HepG2 (cell line): ENCODE measurements around the gene GNAI2. TPM values are rescaled to one million over a fixed set of nuclear protein-coding genes. Genes with fewer than 3 reads are reported as not detected.
A peak's percentile ranks its signal among the peaks of the same experiment; 100 is the strongest.

Experiments
- ASH2L ChIP-seq: fragments of 300-600, 200-600 bp; sonication (generic); IDR thresholded peaks from 2 replicates; pipeline ENCODE4 v1.7.0; 2017; ENCODE audit warnings: low read depth, mild to moderate bottlenecking, moderate library complexity, mixed read lengths, low read length; ENCODE audit not compliant: insufficient read length
- CCAR2 ChIP-seq: fragments of 200-400 bp; formaldehyde crosslinking; optimal IDR thresholded peaks from 2 replicates; pipeline ENCODE3; 2018; ENCODE audit warnings: low read depth, mild to moderate bottlenecking, low read length, moderate library complexity
- FOSL1 ChIP-seq: sonication (generic); formaldehyde crosslinking; IDR thresholded peaks from 2 replicates; pipeline ENCODE4 v1.9.0; 2021; ENCODE audit warnings: missing genetic modification reagents, borderline replicate concordance
- KDM4B ChIP-seq: sonication (generic); formaldehyde crosslinking; IDR thresholded peaks from 2 replicates; pipeline ENCODE4 v1.4.0; 2020; ENCODE audit warnings: missing genetic modification reagents
- MBD4 ChIP-seq: IDR thresholded peaks from 2 replicates; pipeline ENCODE4 v1.6.1; 2012; ENCODE audit warnings: low read length, inconsistent platforms, borderline replicate concordance
- MLLT10 ChIP-seq: sonication (generic); formaldehyde crosslinking; IDR thresholded peaks from 2 replicates; pipeline ENCODE4 v1.4.0; 2020; ENCODE audit warnings: missing genetic modification reagents
- NFE2 ChIP-seq: sonication (generic); formaldehyde crosslinking; IDR thresholded peaks from 2 replicates; pipeline ENCODE4 v1.4.0; 2020; ENCODE audit warnings: missing genetic modification reagents
- RFX1 ChIP-seq: fragments of 450-650 bp; IDR thresholded peaks from 2 replicates; pipeline ENCODE4 v1.6.1; 2017
- SP4 ChIP-seq: sonication (generic); formaldehyde crosslinking; IDR thresholded peaks from 2 replicates; pipeline ENCODE4 v1.8.1; 2023; ENCODE audit warnings: mild to moderate bottlenecking, missing genetic modification reagents
- SSRP1 ChIP-seq: IDR thresholded peaks from 2 replicates; pipeline ENCODE4 v1.6.1; 2016; ENCODE audit warnings: control low read depth
- TBX2 ChIP-seq: sonication (generic); formaldehyde crosslinking; IDR thresholded peaks from 2 replicates; pipeline ENCODE4 v1.5.0; 2020; ENCODE audit warnings: missing genetic modification reagents, mild to moderate bottlenecking, borderline replicate concordance
- TFDP1 ChIP-seq: IDR thresholded peaks from 2 replicates; pipeline ENCODE4 v1.6.1; 2016; ENCODE audit warnings: missing compliant biosample characterization, missing genetic modification reagents, borderline replicate concordance
- ZFP91 ChIP-seq: sonication (generic); formaldehyde crosslinking; IDR thresholded peaks from 2 replicates; pipeline ENCODE4 v1.9.0; 2022; ENCODE audit warnings: missing genetic modification reagents, mild to moderate bottlenecking, borderline replicate concordance
- ZKSCAN8 ChIP-seq: IDR thresholded peaks from 2 replicates; pipeline ENCODE4 v1.6.1; 2016; ENCODE audit warnings: borderline replicate concordance, missing genetic modification reagents, missing compliant biosample characterization
- ZNF17 ChIP-seq: sonication (generic); formaldehyde crosslinking; IDR thresholded peaks from 2 replicates; pipeline ENCODE4 v1.5.0; 2020; ENCODE audit warnings: mild to moderate bottlenecking, missing genetic modification reagents
- ZNF20 ChIP-seq: sonication (generic); formaldehyde crosslinking; IDR thresholded peaks from 2 replicates; pipeline ENCODE4 v1.4.0; 2020; ENCODE audit warnings: mild to moderate bottlenecking, moderate library complexity, missing genetic modification reagents
- ZNF550 ChIP-seq: sonication (generic); formaldehyde crosslinking; IDR thresholded peaks from 2 replicates; pipeline ENCODE4 v1.4.0; 2020; ENCODE audit warnings: mild to moderate bottlenecking, missing genetic modification reagents, borderline replicate concordance
- ZNF839 ChIP-seq: sonication (generic); formaldehyde crosslinking; IDR thresholded peaks from 2 replicates; pipeline ENCODE4 v1.4.0; 2020; ENCODE audit warnings: missing genetic modification reagents, mild to moderate bottlenecking, borderline replicate concordance
- ZSCAN30 ChIP-seq: sonication (generic); formaldehyde crosslinking; IDR thresholded peaks from 2 replicates; pipeline ENCODE4 v1.5.0; 2020; ENCODE audit warnings: mild to moderate bottlenecking, missing genetic modification reagents
- polyA plus RNA-seq, 8 experiments: library from polyadenylated mRNA; depleted of rRNA in 3 of 8; stranded (reverse) in 7 of 8; unstranded in 1 of 8; fragments of >200 nt; fragmentation: Illumina TruSeq in 4 of 8; extraction: Trizol in 4 of 8; gene quantifications; 2 replicates each; pipeline versions ENCODE4 v1.2.1 to v1.2.3, GENCODE V29; 2011 to 2016; ENCODE audit warnings: low read depth in 4 of 8, missing spikeins in 1 of 8, mixed read lengths in 1 of 8; ENCODE audit not compliant: insufficient read depth in 1 of 8
- total RNA-seq, 5 experiments: library from RNA; depleted of rRNA; stranded (reverse); fragments of >200 nt; fragmentation: Illumina TruSeq; extraction: Trizol; gene quantifications; 2 replicates each; pipeline ENCODE4 v1.2.3, GENCODE V29; 2016; ENCODE audit warnings: low read depth in 1 of 5
- TF ChIP-seq, protein P1 (sequence below): sonication (generic); formaldehyde crosslinking; IDR thresholded peaks from 2 replicates; pipeline ENCODE4 v1.4.0; 2020; ENCODE audit warnings: missing genetic modification reagents, borderline replicate concordance
- TF ChIP-seq, protein P2 (sequence below): sonication (generic); formaldehyde crosslinking; IDR thresholded peaks from 2 replicates; pipeline ENCODE4 v1.4.0; 2020; ENCODE audit warnings: missing genetic modification reagents

GNAI2 gene
- total and polyA plus RNA-seq, 2 of the 13 experiments (the other 11 are each of a cell fraction or from before 2014, with no cell fraction given) = 51.1 to 66.2 TPM

- TF ChIP-seq, protein P1, sequence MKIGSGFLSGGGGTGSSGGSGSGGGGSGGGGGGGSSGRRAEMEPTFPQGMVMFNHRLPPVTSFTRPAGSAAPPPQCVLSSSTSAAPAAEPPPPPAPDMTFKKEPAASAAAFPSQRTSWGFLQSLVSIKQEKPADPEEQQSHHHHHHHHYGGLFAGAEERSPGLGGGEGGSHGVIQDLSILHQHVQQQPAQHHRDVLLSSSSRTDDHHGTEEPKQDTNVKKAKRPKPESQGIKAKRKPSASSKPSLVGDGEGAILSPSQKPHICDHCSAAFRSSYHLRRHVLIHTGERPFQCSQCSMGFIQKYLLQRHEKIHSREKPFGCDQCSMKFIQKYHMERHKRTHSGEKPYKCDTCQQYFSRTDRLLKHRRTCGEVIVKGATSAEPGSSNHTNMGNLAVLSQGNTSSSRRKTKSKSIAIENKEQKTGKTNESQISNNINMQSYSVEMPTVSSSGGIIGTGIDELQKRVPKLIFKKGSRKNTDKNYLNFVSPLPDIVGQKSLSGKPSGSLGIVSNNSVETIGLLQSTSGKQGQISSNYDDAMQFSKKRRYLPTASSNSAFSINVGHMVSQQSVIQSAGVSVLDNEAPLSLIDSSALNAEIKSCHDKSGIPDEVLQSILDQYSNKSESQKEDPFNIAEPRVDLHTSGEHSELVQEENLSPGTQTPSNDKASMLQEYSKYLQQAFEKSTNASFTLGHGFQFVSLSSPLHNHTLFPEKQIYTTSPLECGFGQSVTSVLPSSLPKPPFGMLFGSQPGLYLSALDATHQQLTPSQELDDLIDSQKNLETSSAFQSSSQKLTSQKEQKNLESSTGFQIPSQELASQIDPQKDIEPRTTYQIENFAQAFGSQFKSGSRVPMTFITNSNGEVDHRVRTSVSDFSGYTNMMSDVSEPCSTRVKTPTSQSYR (CRISPR knock-in tag) = 0 out of 2 replicates have a peak, but pooled peaks have one; percentile 16
- TF ChIP-seq SSRP1 (CRISPR knock-in tag) = no peak
- no peak for TF ChIP-seq ASH2L
- TF ChIP-seq, protein P2, sequence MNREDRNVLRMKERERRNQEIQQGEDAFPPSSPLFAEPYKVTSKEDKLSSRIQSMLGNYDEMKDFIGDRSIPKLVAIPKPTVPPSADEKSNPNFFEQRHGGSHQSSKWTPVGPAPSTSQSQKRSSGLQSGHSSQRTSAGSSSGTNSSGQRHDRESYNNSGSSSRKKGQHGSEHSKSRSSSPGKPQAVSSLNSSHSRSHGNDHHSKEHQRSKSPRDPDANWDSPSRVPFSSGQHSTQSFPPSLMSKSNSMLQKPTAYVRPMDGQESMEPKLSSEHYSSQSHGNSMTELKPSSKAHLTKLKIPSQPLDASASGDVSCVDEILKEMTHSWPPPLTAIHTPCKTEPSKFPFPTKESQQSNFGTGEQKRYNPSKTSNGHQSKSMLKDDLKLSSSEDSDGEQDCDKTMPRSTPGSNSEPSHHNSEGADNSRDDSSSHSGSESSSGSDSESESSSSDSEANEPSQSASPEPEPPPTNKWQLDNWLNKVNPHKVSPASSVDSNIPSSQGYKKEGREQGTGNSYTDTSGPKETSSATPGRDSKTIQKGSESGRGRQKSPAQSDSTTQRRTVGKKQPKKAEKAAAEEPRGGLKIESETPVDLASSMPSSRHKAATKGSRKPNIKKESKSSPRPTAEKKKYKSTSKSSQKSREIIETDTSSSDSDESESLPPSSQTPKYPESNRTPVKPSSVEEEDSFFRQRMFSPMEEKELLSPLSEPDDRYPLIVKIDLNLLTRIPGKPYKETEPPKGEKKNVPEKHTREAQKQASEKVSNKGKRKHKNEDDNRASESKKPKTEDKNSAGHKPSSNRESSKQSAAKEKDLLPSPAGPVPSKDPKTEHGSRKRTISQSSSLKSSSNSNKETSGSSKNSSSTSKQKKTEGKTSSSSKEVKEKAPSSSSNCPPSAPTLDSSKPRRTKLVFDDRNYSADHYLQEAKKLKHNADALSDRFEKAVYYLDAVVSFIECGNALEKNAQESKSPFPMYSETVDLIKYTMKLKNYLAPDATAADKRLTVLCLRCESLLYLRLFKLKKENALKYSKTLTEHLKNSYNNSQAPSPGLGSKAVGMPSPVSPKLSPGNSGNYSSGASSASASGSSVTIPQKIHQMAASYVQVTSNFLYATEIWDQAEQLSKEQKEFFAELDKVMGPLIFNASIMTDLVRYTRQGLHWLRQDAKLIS (CRISPR knock-in tag) = no peak
- TF ChIP-seq ZNF839 (CRISPR knock-in tag) = no peak; the same call in 1 of the 2 replicates
- TF ChIP-seq ZFP91 = peak; percentile 51; the same call in 1 of the 2 replicates
- TF ChIP-seq ZNF550 (CRISPR knock-in tag) = no peak
- no peak for TF ChIP-seq RFX1
- no peak for TF ChIP-seq ZKSCAN8
- no peak for TF ChIP-seq MLLT10 (CRISPR knock-in tag)
- 0 out of 2 replicates have a peak, but pooled peaks have one; percentile 43 for TF ChIP-seq KDM4B (CRISPR knock-in tag)
- no peak for TF ChIP-seq MBD4
- peak; percentile 56; the same call in 1 of the 2 replicates for TF ChIP-seq TBX2
- no peak for TF ChIP-seq NFE2 (CRISPR knock-in tag)
- no peak for TF ChIP-seq FOSL1 (CRISPR knock-in tag)
- TF ChIP-seq SP4 (CRISPR knock-in tag) = no peak
- TF ChIP-seq ZNF20 (CRISPR knock-in tag) = no peak
- TF ChIP-seq ZSCAN30 (CRISPR knock-in tag) = no peak
- TF ChIP-seq CCAR2 = no peak
- no peak for TF ChIP-seq ZNF17 (CRISPR knock-in tag)
- TF ChIP-seq TFDP1 (CRISPR knock-in tag) = peak; percentile 57; the same call in 1 of the 2 replicates
Measured at GRCh38 chr3:50194128-50194902, 41.7 kb upstream of the GNAI2 start (continued).
